ENCODE measurements around the gene RAB9B. TPM values are rescaled to one million over a fixed set of nuclear protein-coding genes. Genes with fewer than 3 reads are reported as not detected.

Gene RAB9B, protein sequence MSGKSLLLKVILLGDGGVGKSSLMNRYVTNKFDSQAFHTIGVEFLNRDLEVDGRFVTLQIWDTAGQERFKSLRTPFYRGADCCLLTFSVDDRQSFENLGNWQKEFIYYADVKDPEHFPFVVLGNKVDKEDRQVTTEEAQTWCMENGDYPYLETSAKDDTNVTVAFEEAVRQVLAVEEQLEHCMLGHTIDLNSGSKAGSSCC
- total RNA-seq (under 1 TPM; 0.25 to 0.26 TPM), polyA plus RNA-seq (under 1 TPM; 0.15 to 0.21 TPM)

DNA sequence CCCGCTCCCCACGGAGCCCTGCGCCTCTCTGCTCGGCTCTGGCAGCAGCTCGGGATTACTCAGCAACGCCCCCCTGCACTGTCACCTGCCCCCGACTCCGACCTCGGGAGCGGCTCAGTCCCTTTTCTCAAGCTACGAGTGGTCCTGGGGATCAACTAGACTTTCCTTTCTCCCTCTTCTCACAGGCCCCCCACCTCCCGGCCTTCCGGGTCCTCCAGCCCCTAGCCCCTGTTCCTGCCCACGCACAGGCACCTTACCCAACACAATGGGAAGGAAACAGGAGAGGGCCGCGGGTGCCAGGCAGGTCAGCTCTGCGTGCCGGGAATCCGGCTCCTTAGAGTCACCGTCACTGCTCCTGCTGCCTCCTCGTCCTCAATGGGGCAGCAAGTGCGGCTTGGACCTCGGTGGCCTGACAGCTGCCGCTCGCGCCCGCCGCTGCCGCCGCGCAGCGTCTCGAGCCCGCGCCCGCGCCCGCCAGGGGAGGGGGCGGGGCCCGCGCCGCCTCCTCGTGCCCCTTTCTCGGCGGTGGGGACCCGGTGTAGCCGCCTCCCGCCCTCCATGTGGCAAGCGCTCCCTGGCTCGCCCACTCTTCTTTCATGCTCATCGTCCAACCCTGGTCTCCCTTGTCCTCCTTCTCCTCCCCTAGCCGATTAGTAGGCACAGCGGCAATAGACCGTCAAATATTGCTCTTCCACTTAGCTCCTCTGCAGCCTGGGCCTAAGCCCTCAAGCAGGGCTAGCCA, at the start of gene RAB9B:
TSS of gene RAB9B (minus strand) at position 455 of the 742 bp plus-strand sequence. CDS start 6,473 bp downstream, outside the sequence.
- CTCF ChIA-PET (ENCODE audit: partially characterized antibody) = interaction anchor here (2.3 to 2.6 kb wide), 2 partner anchors 8 to 13 kb away, joined by 5 to 15 read pairs; no protein-coding TSS in a partner anchor
- intact Hi-C loops (cut with micrococcal nuclease) = no loop called here

DNA sequence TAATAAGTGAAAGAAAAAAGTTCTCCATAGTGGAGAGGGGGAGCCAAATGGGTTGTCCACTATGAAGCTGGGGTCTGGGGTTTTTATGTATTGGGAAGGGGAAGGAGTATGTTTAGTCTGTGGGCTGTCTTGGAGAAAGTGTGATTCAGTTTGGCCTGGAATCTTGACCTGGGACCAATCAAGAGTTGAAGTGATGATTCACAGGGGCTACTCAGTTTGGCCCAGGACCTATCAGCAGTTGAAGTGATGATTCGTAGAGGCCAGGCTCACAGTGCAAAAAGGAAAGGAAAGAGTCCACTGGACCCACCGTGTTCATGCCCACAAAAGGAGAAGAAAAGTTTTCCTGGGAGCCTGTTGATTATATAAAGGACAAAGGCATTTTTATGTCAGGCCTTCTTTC, 47.3 kb upstream of the RAB9B start:
- H3K9me3 ChIP-seq (ENCODE audit: control insufficient read depth in 1 of 2, low read length in 2 of 2) = no peaks in the 10 kb centered on the region
- no peaks in the 10 kb centered on the region for H3K27me3 ChIP-seq (ENCODE audit: insufficient read depth, low read length)
- ChIA-PET CTCF (ENCODE audit: partially characterized antibody) (no interaction called here), POLR2A (ENCODE audit: partially characterized antibody) (no interaction called here)
- no peaks in the 10 kb centered on the region for H3K4me1 ChIP-seq (ENCODE audit: insufficient read depth, low read length)
- Mint-ChIP-seq H3K36me3 (no peaks in the 10 kb centered on the region), H3K4me3 (no peak overlapping the region), H3K27ac (no peak overlapping the region), H3K27me3 (peaks cover 0 to 2% of the 10 kb centered on the region in 2 donors), H3K9me3 (no peaks in the 10 kb centered on the region), H3K4me1 (no peaks in the 10 kb centered on the region)
- no peak for DNase-seq
- intact Hi-C loops (cut with micrococcal nuclease) = no loop called here
- H3K4me3 ChIP-seq (ENCODE audit: low read length in 2 of 2) = no peak overlapping the region
- H3K36me3 ChIP-seq (ENCODE audit: insufficient read depth, low read length) = no peaks in the 10 kb centered on the region
- no peak overlapping the region for H3K27ac ChIP-seq (ENCODE audit: low read depth, low read length)

More for the DNA sequence above, at the start of gene RAB9B:
- Mint-ChIP-seq H3K9me3 (peaks cover 0 to 3% (median 0%) of the 10 kb centered on the region in 8 donors), H3K4me3 (peak within 1 kb of the TSS; percentile 83 to 95 (median 88)), H3K27ac (peak within 1 kb of the TSS in 3 of 7 donors; percentile 63 to 86 (median 84)), H3K27me3 (peaks cover 3 to 6% of the 10 kb centered on the region in 2 donors), H3K4me1 (peaks cover 0 to 5% (median 2%) of the 10 kb centered on the region in 4 donors), H3K36me3 (no peaks in the 10 kb centered on the region)
- Histone ChIP-seq H3K9me3 (ENCODE audit: control insufficient read depth in 1 of 2, low read length in 2 of 2) (no peaks in the 10 kb centered on the region), H3K4me1 (ENCODE audit: insufficient read depth, low read length) (peaks cover 5% of the 10 kb centered on the region), H3K36me3 (ENCODE audit: insufficient read depth, low read length) (no peaks in the 10 kb centered on the region), H3K27me3 (ENCODE audit: insufficient read depth, low read length) (no peaks in the 10 kb centered on the region), H3K4me3 (ENCODE audit: low read length in 2 of 2) (peak within 1 kb of the TSS; percentile 29 to 47), H3K27ac (ENCODE audit: low read depth, low read length) (no peak within 1 kb of the TSS)
- peak in 3 of 5 donors; percentile 47 to 57 (median 48) for DNase-seq
- POLR2A ChIA-PET (ENCODE audit: partially characterized antibody) = no interaction called here

DNA sequence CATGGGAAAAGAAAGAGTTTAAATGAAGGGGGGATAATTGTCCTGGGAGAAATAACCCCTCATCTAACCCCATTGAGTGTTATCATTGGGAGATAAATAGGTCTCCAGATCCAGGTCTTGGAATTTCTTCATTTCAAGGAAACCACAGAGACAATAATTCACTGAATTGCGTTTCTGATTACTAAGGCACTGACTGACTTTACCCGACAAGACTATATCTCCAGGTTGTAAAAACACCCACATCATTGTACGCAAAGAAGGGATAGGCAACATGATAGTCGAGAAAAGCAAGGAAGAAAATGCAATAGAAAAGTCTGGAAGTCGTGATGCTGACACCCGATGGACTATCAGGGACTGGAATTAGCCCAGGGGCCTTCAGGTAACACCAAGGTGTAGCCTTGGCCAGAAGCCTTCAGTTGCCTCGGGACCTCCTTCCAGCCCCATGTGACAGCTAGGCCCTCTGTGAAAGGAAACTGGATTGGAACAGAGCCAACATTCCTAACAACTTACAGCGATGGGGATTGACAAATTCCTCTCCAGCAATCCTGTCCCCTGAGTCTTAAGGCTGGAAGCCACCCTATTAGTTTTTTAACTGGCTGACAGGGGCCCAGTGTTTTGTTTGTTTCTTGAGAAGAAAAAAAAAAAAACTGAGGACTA, 46.5 kb upstream of the RAB9B start:
- intact Hi-C loops (cut with micrococcal nuclease) = no loop called here
- no peaks in the 10 kb centered on the region for H3K36me3 Mint-ChIP-seq
- H3K4me1 Mint-ChIP-seq = no peaks in the 10 kb centered on the region
- Histone ChIP-seq H3K9me3 (ENCODE audit: control insufficient read depth in 1 of 2, low read length in 2 of 2) (no peaks in the 10 kb centered on the region), H3K4me1 (ENCODE audit: insufficient read depth, low read length) (no peaks in the 10 kb centered on the region), H3K4me3 (ENCODE audit: low read length in 2 of 2) (no peak overlapping the region), H3K36me3 (ENCODE audit: insufficient read depth, low read length) (no peaks in the 10 kb centered on the region), H3K27ac (ENCODE audit: low read depth, low read length) (no peak overlapping the region), H3K27me3 (ENCODE audit: insufficient read depth, low read length) (no peaks in the 10 kb centered on the region)
- DNase-seq = no peak
- H3K9me3 Mint-ChIP-seq = no peaks in the 10 kb centered on the region
- H3K27me3 Mint-ChIP-seq = peaks cover 0 to 2% of the 10 kb centered on the region in 2 donors
- no peak overlapping the region for H3K27ac Mint-ChIP-seq
- POLR2A ChIA-PET (ENCODE audit: partially characterized antibody) = no interaction called here
- CTCF ChIA-PET (ENCODE audit: partially characterized antibody) = no interaction called here
- H3K4me3 Mint-ChIP-seq = no peak overlapping the region

DNA sequence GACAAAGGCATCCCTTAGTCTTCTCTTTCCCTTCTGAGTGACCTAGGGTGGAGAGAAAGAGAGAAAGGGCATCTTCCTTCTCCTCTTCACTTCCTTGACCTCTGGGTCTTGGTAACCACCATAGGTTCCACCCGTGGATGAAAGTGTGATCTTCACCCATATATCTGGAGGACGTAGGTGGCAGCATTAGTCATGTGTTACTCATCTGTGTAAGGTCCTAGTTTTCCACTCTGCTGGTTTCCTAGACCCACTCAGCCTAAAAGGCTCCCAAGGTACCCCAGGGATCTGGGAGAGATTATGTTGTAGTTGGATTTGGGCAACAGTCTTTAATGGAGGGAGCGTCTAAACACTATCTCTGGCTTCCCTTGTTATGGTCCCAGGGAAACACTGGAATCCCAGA, 45.5 kb upstream of the RAB9B start:
- no peak overlapping the region for H3K27ac ChIP-seq (ENCODE audit: low read depth, low read length)
- Mint-ChIP-seq H3K4me1 (no peaks in the 10 kb centered on the region), H3K9me3 (no peaks in the 10 kb centered on the region), H3K36me3 (no peaks in the 10 kb centered on the region), H3K4me3 (no peak overlapping the region), H3K27ac (no peak overlapping the region), H3K27me3 (peaks cover 0 to 2% of the 10 kb centered on the region in 2 donors)
- no peaks in the 10 kb centered on the region for H3K4me1 ChIP-seq (ENCODE audit: insufficient read depth, low read length)
- no peaks in the 10 kb centered on the region for H3K36me3 ChIP-seq (ENCODE audit: insufficient read depth, low read length)
- POLR2A ChIA-PET (ENCODE audit: partially characterized antibody) = no interaction called here
- intact Hi-C loops (cut with micrococcal nuclease) = no loop called here
- no peak overlapping the region for H3K4me3 ChIP-seq (ENCODE audit: low read length in 2 of 2)
- H3K27me3 ChIP-seq (ENCODE audit: insufficient read depth, low read length) = no peaks in the 10 kb centered on the region
- no peak for DNase-seq
- CTCF ChIA-PET (ENCODE audit: partially characterized antibody) = no interaction called here
- H3K9me3 ChIP-seq (ENCODE audit: control insufficient read depth in 1 of 2, low read length in 2 of 2) = no peaks in the 10 kb centered on the region

DNA sequence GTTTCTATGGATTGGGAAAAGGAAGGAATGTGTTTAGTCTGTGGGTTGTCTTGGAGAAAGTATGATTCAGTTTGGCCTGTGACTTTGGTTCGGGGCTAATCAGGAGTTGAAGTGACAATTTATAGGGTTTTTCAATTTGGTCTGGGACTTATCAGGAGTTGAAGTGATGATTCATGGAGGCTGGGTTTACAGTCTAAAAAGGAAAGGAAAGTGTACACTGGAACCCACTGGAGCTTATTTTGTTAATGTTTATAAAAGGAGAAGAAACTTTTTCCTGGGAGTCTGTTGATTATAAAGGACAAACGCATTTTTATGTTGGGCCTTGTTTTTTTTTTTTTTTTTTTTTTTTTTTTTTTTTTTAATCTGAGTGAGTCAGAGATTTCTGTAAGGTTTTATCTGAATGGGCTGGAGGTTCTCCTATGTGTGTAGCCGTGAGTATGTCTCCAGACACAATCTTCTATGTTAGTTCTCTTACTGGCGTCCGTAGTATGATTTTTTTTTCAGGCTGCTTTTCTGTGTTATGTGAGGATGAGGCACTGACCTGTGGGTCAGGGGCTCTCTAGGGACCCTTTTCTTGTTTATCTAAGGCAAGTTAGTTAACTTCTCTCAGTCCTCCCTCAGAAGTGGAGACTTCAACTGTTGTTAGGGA, 33.0 kb upstream of the RAB9B start:
- Histone ChIP-seq H3K36me3 (ENCODE audit: insufficient read depth, low read length) (no peaks in the 10 kb centered on the region), H3K4me1 (ENCODE audit: insufficient read depth, low read length) (no peaks in the 10 kb centered on the region), H3K27me3 (ENCODE audit: insufficient read depth, low read length) (no peaks in the 10 kb centered on the region), H3K27ac (ENCODE audit: low read depth, low read length) (no peak overlapping the region), H3K9me3 (ENCODE audit: control insufficient read depth in 1 of 2, low read length in 2 of 2) (no peaks in the 10 kb centered on the region), H3K4me3 (ENCODE audit: low read length in 2 of 2) (no peak overlapping the region)
- POLR2A ChIA-PET (ENCODE audit: partially characterized antibody) = no interaction called here
- intact Hi-C loops (cut with micrococcal nuclease) = no loop called here
- H3K4me1 Mint-ChIP-seq = no peaks in the 10 kb centered on the region
- peaks cover 0 to 2% (median 0%) of the 10 kb centered on the region in 8 donors for H3K9me3 Mint-ChIP-seq
- no peak overlapping the region for H3K27ac Mint-ChIP-seq
- no peak for DNase-seq
- H3K36me3 Mint-ChIP-seq = no peaks in the 10 kb centered on the region
- H3K27me3 Mint-ChIP-seq = peaks cover 0 to 3% of the 10 kb centered on the region in 2 donors
- CTCF ChIA-PET (ENCODE audit: partially characterized antibody) = no interaction called here
- H3K4me3 Mint-ChIP-seq = peak overlapping the region in 1 of 8 donors; percentile 37

DNA sequence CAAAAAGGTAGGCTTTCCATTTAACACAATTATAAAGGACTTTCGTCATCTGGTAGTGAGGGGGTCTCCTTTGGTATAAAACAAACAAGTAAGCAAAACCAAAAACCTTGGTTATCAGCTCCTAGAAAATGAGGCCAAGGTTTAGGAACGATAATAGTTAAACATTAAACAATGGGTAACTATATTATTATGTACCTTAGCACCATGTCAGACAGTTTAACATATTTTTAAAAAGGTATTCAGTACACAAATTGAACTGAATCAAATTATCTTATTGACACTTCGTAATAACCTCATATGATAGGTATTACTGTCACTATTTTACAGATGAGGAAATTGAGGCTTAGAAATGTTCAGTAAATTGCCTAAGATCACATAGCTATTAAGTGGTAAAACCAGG, 32.1 kb upstream of the RAB9B start:
- Mint-ChIP-seq H3K4me1 (no peaks in the 10 kb centered on the region), H3K36me3 (no peaks in the 10 kb centered on the region), H3K27me3 (peaks cover 0 to 3% of the 10 kb centered on the region in 2 donors), H3K9me3 (peaks cover 0 to 2% (median 0%) of the 10 kb centered on the region in 8 donors), H3K4me3 (no peak overlapping the region), H3K27ac (no peak overlapping the region)
- no peaks in the 10 kb centered on the region for H3K36me3 ChIP-seq (ENCODE audit: insufficient read depth, low read length)
- no peaks in the 10 kb centered on the region for H3K9me3 ChIP-seq (ENCODE audit: control insufficient read depth in 1 of 2, low read length in 2 of 2)
- H3K27ac ChIP-seq (ENCODE audit: low read depth, low read length) = no peak overlapping the region
- ChIA-PET POLR2A (ENCODE audit: partially characterized antibody) (no interaction called here), CTCF (ENCODE audit: partially characterized antibody) (interaction anchor here (0.6 kb wide), 1 partner anchor 19 kb away, joined by 3 read pairs; no protein-coding TSS in a partner anchor)
- intact Hi-C loops (cut with micrococcal nuclease) = no loop called here
- H3K27me3 ChIP-seq (ENCODE audit: insufficient read depth, low read length) = no peaks in the 10 kb centered on the region
- no peak for DNase-seq
- H3K4me3 ChIP-seq (ENCODE audit: low read length in 2 of 2) = no peak overlapping the region
- no peaks in the 10 kb centered on the region for H3K4me1 ChIP-seq (ENCODE audit: insufficient read depth, low read length)

DNA sequence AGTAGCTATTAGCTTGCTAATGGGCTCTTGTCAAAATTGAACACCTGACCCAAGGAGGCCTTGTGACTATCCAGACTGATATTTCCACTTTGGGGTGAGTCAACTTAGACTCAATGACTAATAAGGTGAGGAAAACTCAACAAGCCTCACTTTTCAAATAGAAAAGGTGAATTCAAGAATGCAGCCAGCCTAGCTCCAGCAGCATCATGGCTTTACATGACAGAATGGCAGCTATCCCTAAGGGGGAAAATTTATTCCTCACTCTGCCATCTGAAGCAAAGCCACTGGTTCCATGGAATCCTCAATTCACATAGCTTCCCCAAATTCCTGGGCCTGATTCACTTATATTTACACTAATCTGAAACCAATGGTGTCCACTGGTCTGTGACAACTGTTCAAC, 29.1 kb upstream of the RAB9B start:
- Mint-ChIP-seq H3K4me3 (no peak overlapping the region), H3K4me1 (no peaks in the 10 kb centered on the region), H3K9me3 (no peaks in the 10 kb centered on the region), H3K27me3 (peaks cover 0 to 3% of the 10 kb centered on the region in 2 donors), H3K27ac (no peak overlapping the region), H3K36me3 (no peaks in the 10 kb centered on the region)
- no peak for DNase-seq
- no peak overlapping the region for H3K4me3 ChIP-seq (ENCODE audit: low read length in 2 of 2)
- ChIA-PET CTCF (ENCODE audit: partially characterized antibody) (interaction anchor here (1.0 kb wide), 1 partner anchor 16 kb away, joined by 5 read pairs; no protein-coding TSS in a partner anchor), POLR2A (ENCODE audit: partially characterized antibody) (no interaction called here)
- no peaks in the 10 kb centered on the region for H3K27me3 ChIP-seq (ENCODE audit: insufficient read depth, low read length)
- no peaks in the 10 kb centered on the region for H3K9me3 ChIP-seq (ENCODE audit: control insufficient read depth in 1 of 2, low read length in 2 of 2)
- no peak overlapping the region for H3K27ac ChIP-seq (ENCODE audit: low read depth, low read length)
- intact Hi-C loops (cut with micrococcal nuclease) = no loop called here
- no peaks in the 10 kb centered on the region for H3K4me1 ChIP-seq (ENCODE audit: insufficient read depth, low read length)
- no peaks in the 10 kb centered on the region for H3K36me3 ChIP-seq (ENCODE audit: insufficient read depth, low read length)

Data from CD4-positive, alpha-beta memory T cell (primary cell).